ENCODE results near the gene CHMP6.

CHMP6 gene

GRCh38 chr17:80981062-80981902, 10.4 kb upstream of the CHMP6 start:
- Histone ChIP-seq H3K9me3 (no peaks in the 10 kb centered on the region), H3K27ac (no peak overlapping the region), H3K27me3 (peaks cover 20% of the 10 kb centered on the region), H3K4me1 (ENCODE audit: control insufficient read depth in 1 of 2, insufficient read depth in 1 of 2, low read depth in 1 of 2, low read length in 1 of 2) (peaks cover 3 to 8% of the 10 kb centered on the region in 2 experiments), H3K4me3 (ENCODE audit: low read depth in 1 of 2, low read length in 1 of 2) (no peak overlapping the region), H3K36me3 (no peaks in the 10 kb centered on the region)
- peak; percentile 66 for TF ChIP-seq CTCF (IDR thresholded peaks at IDR 0.05)

- Histone ChIP-seq H3K4me3 (ENCODE audit: low read depth in 1 of 2, low read length in 1 of 2) (no peak overlapping the region), H3K9me3 (no peaks in the 10 kb centered on the region), H3K4me1 (ENCODE audit: control insufficient read depth in 1 of 2, insufficient read depth in 1 of 2, low read depth in 1 of 2, low read length in 1 of 2) (peaks cover 10 to 15% of the 10 kb centered on the region in 2 experiments), H3K36me3 (no peaks in the 10 kb centered on the region), H3K27ac (no peak overlapping the region), H3K27me3 (peaks cover 20% of the 10 kb centered on the region)
- TF ChIP-seq CTCF (IDR thresholded peaks at IDR 0.05): no peak
These were observed 9.7 kb upstream of the CHMP6 start for GRCh38 chr17:80981929-80982425.

DNA sequence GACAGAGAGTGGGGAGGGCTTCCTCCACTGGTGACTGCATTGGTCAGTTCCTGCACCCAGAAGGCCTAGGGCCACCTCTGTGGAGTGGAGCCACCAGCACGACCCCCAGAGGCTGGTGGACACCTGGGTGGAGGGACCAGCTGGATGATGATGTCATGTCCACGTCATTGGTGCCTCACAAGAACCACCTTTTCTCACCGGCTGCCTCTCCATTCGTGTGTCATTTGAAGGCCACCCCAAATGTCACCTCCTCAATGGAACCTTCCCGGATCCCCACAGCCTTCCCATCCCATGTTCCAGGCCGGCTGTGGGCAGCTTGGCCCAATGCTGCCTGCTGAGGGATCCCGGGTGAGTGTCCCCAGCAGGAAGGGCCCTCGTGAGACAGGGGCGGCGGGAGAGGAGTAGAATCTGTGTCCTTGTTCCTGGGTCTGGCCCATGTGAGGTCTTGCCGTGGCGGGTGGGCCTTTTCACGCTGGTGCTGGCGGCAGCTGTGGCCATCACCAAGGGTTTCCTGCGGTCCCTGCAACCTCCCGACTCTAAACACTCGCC, 9.1 kb upstream of the CHMP6 start:
- no peak for TF ChIP-seq CTCF (IDR thresholded peaks at IDR 0.05)
- Histone ChIP-seq H3K36me3 (no peaks in the 10 kb centered on the region), H3K4me3 (ENCODE audit: low read depth in 1 of 2, low read length in 1 of 2) (no peak overlapping the region), H3K27me3 (peaks cover 20% of the 10 kb centered on the region), H3K9me3 (no peaks in the 10 kb centered on the region), H3K4me1 (ENCODE audit: control insufficient read depth in 1 of 2, insufficient read depth in 1 of 2, low read depth in 1 of 2, low read length in 1 of 2) (peaks cover 15 to 20% of the 10 kb centered on the region in 2 experiments), H3K27ac (no peak overlapping the region)

DNA sequence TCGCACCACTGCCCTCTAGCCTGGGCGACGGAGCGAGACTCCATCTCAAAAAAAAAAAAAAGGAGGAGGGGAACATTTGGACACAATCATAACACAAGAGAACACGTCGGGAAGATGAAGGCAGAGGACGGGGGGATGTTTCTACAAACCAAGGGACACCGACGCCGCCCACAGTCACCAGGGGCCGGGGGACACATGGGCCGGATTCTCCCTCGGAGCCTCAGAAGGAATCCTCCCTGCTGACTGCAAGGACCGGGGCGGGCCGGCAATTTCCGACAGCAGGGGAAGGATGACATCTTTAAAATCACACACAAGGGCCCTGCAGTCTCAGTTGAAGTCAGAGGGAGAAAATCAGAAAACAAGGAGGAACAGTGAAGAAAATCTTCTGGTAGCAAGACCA, 8.1 kb upstream of the CHMP6 start:
- H3K27ac ChIP-seq: no peak overlapping the region
- peaks cover 22% of the 10 kb centered on the region for H3K27me3 ChIP-seq
- no peaks in the 10 kb centered on the region for H3K36me3 ChIP-seq
- H3K4me3 ChIP-seq (ENCODE audit: low read depth in 1 of 2, low read length in 1 of 2): no peak overlapping the region
- H3K9me3 ChIP-seq: no peaks in the 10 kb centered on the region
- H3K4me1 ChIP-seq (ENCODE audit: control insufficient read depth in 1 of 2, insufficient read depth in 1 of 2, low read depth in 1 of 2, low read length in 1 of 2): peaks cover 16 to 22% of the 10 kb centered on the region in 2 experiments
- TF ChIP-seq CTCF (IDR thresholded peaks at IDR 0.05): no peak

DNA sequence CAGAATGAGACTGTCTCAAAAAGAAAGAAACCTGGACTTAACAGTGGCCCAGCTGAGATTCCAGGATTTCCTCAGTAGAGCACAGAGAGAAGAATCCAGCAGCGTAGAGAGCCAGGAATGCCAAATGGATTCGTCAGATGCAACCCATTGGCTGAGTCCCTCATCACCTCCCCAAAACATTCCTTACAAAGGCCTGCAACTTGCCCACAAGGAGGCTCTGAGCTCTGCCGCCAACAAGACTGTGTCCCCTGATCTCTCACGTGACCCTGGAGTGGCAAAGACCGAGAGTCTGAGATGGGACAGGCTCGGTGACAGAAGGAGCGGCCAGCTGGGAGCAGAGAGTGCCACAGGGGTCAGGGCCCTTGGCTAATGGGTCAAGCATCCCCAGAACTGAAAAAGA, 6.9 kb upstream of the CHMP6 start:
- H3K36me3 ChIP-seq: no peaks in the 10 kb centered on the region
- peaks cover 32% of the 10 kb centered on the region for H3K27me3 ChIP-seq
- no peak overlapping the region for H3K27ac ChIP-seq
- no peak overlapping the region for H3K4me3 ChIP-seq (ENCODE audit: low read depth in 1 of 2, low read length in 1 of 2)
- H3K4me1 ChIP-seq (ENCODE audit: control insufficient read depth in 1 of 2, insufficient read depth in 1 of 2, low read depth in 1 of 2, low read length in 1 of 2): peaks cover 16 to 34% of the 10 kb centered on the region in 2 experiments
- no peak for TF ChIP-seq CTCF (IDR thresholded peaks at IDR 0.05)
- H3K9me3 ChIP-seq: no peaks in the 10 kb centered on the region

All from neutrophil (primary cell).